ENCODE data around the gene P3H1.

- TF ChIP-seq, protein P1, sequence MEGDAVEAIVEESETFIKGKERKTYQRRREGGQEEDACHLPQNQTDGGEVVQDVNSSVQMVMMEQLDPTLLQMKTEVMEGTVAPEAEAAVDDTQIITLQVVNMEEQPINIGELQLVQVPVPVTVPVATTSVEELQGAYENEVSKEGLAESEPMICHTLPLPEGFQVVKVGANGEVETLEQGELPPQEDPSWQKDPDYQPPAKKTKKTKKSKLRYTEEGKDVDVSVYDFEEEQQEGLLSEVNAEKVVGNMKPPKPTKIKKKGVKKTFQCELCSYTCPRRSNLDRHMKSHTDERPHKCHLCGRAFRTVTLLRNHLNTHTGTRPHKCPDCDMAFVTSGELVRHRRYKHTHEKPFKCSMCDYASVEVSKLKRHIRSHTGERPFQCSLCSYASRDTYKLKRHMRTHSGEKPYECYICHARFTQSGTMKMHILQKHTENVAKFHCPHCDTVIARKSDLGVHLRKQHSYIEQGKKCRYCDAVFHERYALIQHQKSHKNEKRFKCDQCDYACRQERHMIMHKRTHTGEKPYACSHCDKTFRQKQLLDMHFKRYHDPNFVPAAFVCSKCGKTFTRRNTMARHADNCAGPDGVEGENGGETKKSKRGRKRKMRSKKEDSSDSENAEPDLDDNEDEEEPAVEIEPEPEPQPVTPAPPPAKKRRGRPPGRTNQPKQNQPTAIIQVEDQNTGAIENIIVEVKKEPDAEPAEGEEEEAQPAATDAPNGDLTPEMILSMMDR (IDR thresholded peaks at IDR 0.05): no peak
- no peak for TF ChIP-seq POLR2A (IDR thresholded peaks at IDR 0.05)
Observed at GRCh38 chr1:42758641-42759040, 8.2 kb downstream of the P3H1 start.

All from thyroid gland (tissue), 4 donors.